Immature natural killer cell (primary cell): ENCODE results near the gene EML4. TPM values are rescaled to one million over a fixed set of nuclear protein-coding genes. Genes with fewer than 3 reads are reported as not detected.
"Not testable (repeated sequence)": the region's sequence is repeated elsewhere in the genome, so short reads cannot be mapped to it uniquely, and the experiment has no call there.

ENCODE experiments used
- DNase-seq, 3 donors: peaks; one replicate each; pipeline ENCODE4 v3.0.0; 2022; ENCODE audit warnings: mixed read lengths in 1 of 3
- H3K27ac Mint-ChIP-seq, 6 donors: one replicate each; pipeline ENCODE4 v1.8.0; 2020; ENCODE audit warnings: mixed read lengths in 6 of 6, mild to moderate bottlenecking in 5 of 6, inconsistent platforms in 4 of 6, moderate library complexity in 3 of 6
- H3K27me3 Mint-ChIP-seq, 3 donors: one replicate each; pipeline ENCODE4 v1.8.0; 2020 to 2021; ENCODE audit warnings: low read depth in 3 of 3, mild to moderate bottlenecking in 3 of 3, mixed read lengths in 3 of 3, moderate library complexity in 3 of 3, inconsistent platforms in 1 of 3
- H3K36me3 Mint-ChIP-seq, 3 donors: one replicate each; pipeline ENCODE4 v1.8.0; 2020; ENCODE audit warnings: mixed read lengths in 3 of 3, inconsistent platforms in 2 of 3, mild to moderate bottlenecking in 2 of 3
- H3K4me1 Mint-ChIP-seq, 2 donors: one replicate each; pipeline ENCODE4 v1.8.0; 2020; ENCODE audit warnings: inconsistent platforms in 2 of 2, mild to moderate bottlenecking in 2 of 2, mixed read lengths in 2 of 2, moderate library complexity in 1 of 2
- H3K4me3 Mint-ChIP-seq, 5 donors: one replicate each; pipeline ENCODE4 v1.8.0; 2020; ENCODE audit warnings: mild to moderate bottlenecking in 5 of 5, mixed read lengths in 5 of 5, inconsistent platforms in 3 of 5, moderate library complexity in 3 of 5
- H3K9me3 Mint-ChIP-seq, 6 donors: one replicate each; pipeline ENCODE4 v1.8.0; 2020; ENCODE audit warnings: mild to moderate bottlenecking in 6 of 6, mixed read lengths in 6 of 6, inconsistent platforms in 4 of 6, moderate library complexity in 3 of 6
- polyA plus RNA-seq, 3 donors: library from polyadenylated mRNA; unstranded; fragments of 300-500 nt; fragmentation: Illumina TruSeq; gene quantifications; one replicate each; pipeline ENCODE4 v1.2.3, GENCODE V29; 2021

The EML4 gene
- polyA plus RNA-seq, 3 donors from 2014 or later: 16.1 to 35.3 (median 28.9) TPM

GRCh38 chr2:42132191-42132965 lies 36.8 kb upstream of the EML4 start:
- no peaks in the 10 kb centered on the region for H3K36me3 Mint-ChIP-seq
- no peak for DNase-seq
- H3K9me3 Mint-ChIP-seq: no peaks in the 10 kb centered on the region
- peak overlapping the region; percentile 94 to 100 (median 99) for H3K27ac Mint-ChIP-seq
- H3K4me3 Mint-ChIP-seq: peak overlapping the region; percentile 50 to 82 (median 77)
- H3K4me1 Mint-ChIP-seq: peaks cover 70 to 78% of the 10 kb centered on the region in 2 donors
- H3K27me3 Mint-ChIP-seq: peaks cover 0 to 4% (median 0%) of the 10 kb centered on the region in 3 donors

- peak; percentile 94 to 96 (median 95) for DNase-seq
- H3K36me3 Mint-ChIP-seq: no peaks in the 10 kb centered on the region
- H3K4me3 Mint-ChIP-seq: peak overlapping the region; percentile 50 to 82 (median 77)
- H3K27ac Mint-ChIP-seq: peak overlapping the region; percentile 94 to 100 (median 99)
- peaks cover 0 to 4% (median 0%) of the 10 kb centered on the region in 3 donors for H3K27me3 Mint-ChIP-seq
- peaks cover 63 to 70% of the 10 kb centered on the region in 2 donors for H3K4me1 Mint-ChIP-seq
- no peaks in the 10 kb centered on the region for H3K9me3 Mint-ChIP-seq
These were observed 36.0 kb upstream of the EML4 start for GRCh38 chr2:42132966-42133641.

- peak overlapping the region; percentile 94 to 100 (median 99) for H3K27ac Mint-ChIP-seq
- H3K9me3 Mint-ChIP-seq: no peaks in the 10 kb centered on the region
- peaks cover 0 to 1% (median 0%) of the 10 kb centered on the region in 3 donors for H3K36me3 Mint-ChIP-seq
- H3K27me3 Mint-ChIP-seq: peaks cover 0 to 4% (median 0%) of the 10 kb centered on the region in 3 donors
- peak overlapping the region; percentile 50 to 82 (median 77) for H3K4me3 Mint-ChIP-seq
- H3K4me1 Mint-ChIP-seq: peaks cover 57 to 63% of the 10 kb centered on the region in 2 donors
- DNase-seq: no peak
These were observed 35.4 kb upstream of the EML4 start for GRCh38 chr2:42133771-42134195.

- peaks cover 51 to 57% of the 10 kb centered on the region in 2 donors for H3K4me1 Mint-ChIP-seq
- H3K27me3 Mint-ChIP-seq, DNase-seq, H3K4me3 Mint-ChIP-seq, H3K9me3 Mint-ChIP-seq, H3K36me3 Mint-ChIP-seq: not testable (repeated sequence)
- peak overlapping the region; percentile 94 to 100 (median 99) for H3K27ac Mint-ChIP-seq
These were observed 34.7 kb upstream of the EML4 start for GRCh38 chr2:42134401-42134932.

- Mint-ChIP-seq H3K27me3 (peaks cover 0 to 4% (median 0%) of the 10 kb centered on the region in 3 donors), H3K9me3 (no peaks in the 10 kb centered on the region), H3K4me1 (peaks cover 40 to 45% of the 10 kb centered on the region in 2 donors), H3K4me3 (peak overlapping the region in 2 of 5 donors; percentile 0 to 5), H3K27ac (peak overlapping the region; percentile 61 to 99 (median 84)), H3K36me3 (peaks cover 0 to 5% (median 0%) of the 10 kb centered on the region in 3 donors)
- no peak for DNase-seq
These were observed 33.5 kb upstream of the EML4 start for GRCh38 chr2:42135381-42136312.

GRCh38 chr2:42136782-42137124 lies 32.4 kb upstream of the EML4 start:
- Mint-ChIP-seq H3K27ac (peak overlapping the region in 4 of 6 donors; percentile 11 to 74 (median 45)), H3K9me3 (no peaks in the 10 kb centered on the region), H3K4me3 (no peak overlapping the region), H3K4me1 (peaks cover 33 to 38% of the 10 kb centered on the region in 2 donors), H3K36me3 (peaks cover 0 to 5% (median 0%) of the 10 kb centered on the region in 3 donors), H3K27me3 (peaks cover 0 to 7% (median 3%) of the 10 kb centered on the region in 3 donors)
- no peak for DNase-seq

- Mint-ChIP-seq H3K9me3 (no peaks in the 10 kb centered on the region), H3K27ac (peak overlapping the region in 5 of 6 donors; percentile 11 to 82 (median 74)), H3K4me1 (peaks cover 31 to 38% of the 10 kb centered on the region in 2 donors), H3K36me3 (peaks cover 0 to 5% (median 0%) of the 10 kb centered on the region in 3 donors), H3K4me3 (no peak overlapping the region), H3K27me3 (peaks cover 0 to 7% (median 3%) of the 10 kb centered on the region in 3 donors)
- no peak for DNase-seq
These were observed 31.9 kb upstream of the EML4 start for GRCh38 chr2:42137125-42137841.

GRCh38 chr2:42138163-42139015 lies 30.8 kb upstream of the EML4 start:
- Mint-ChIP-seq H3K36me3 (peaks cover 0 to 5% (median 0%) of the 10 kb centered on the region in 3 donors), H3K27ac (peak overlapping the region in 4 of 6 donors; percentile 22 to 82 (median 54)), H3K9me3 (no peaks in the 10 kb centered on the region), H3K4me1 (peaks cover 19 to 28% of the 10 kb centered on the region in 2 donors), H3K27me3 (peaks cover 2 to 6% (median 3%) of the 10 kb centered on the region in 3 donors), H3K4me3 (no peak overlapping the region)
- no peak for DNase-seq

- peaks cover 14 to 21% of the 10 kb centered on the region in 2 donors for H3K4me1 Mint-ChIP-seq
- no peaks in the 10 kb centered on the region for H3K9me3 Mint-ChIP-seq
- peaks cover 0 to 5% (median 0%) of the 10 kb centered on the region in 3 donors for H3K36me3 Mint-ChIP-seq
- peaks cover 2 to 6% (median 3%) of the 10 kb centered on the region in 3 donors for H3K27me3 Mint-ChIP-seq
- H3K4me3 Mint-ChIP-seq: no peak overlapping the region
- DNase-seq: no peak
- peak overlapping the region in 2 of 6 donors; percentile 22 to 75 for H3K27ac Mint-ChIP-seq
These were observed 30.1 kb upstream of the EML4 start for GRCh38 chr2:42139101-42139500.

GRCh38 chr2:42140496-42140895 lies 28.7 kb upstream of the EML4 start:
- Mint-ChIP-seq H3K4me1 (peaks cover 11 to 13% of the 10 kb centered on the region in 2 donors), H3K36me3 (peaks cover 0 to 5% (median 0%) of the 10 kb centered on the region in 3 donors), H3K4me3 (no peak overlapping the region), H3K27me3 (peaks cover 2 to 6% (median 3%) of the 10 kb centered on the region in 3 donors), H3K9me3 (no peaks in the 10 kb centered on the region), H3K27ac (no peak overlapping the region)
- DNase-seq: no peak

GRCh38 chr2:42141687-42142546 lies 27.2 kb upstream of the EML4 start:
- Mint-ChIP-seq H3K9me3 (no peaks in the 10 kb centered on the region), H3K27ac (peak overlapping the region in 1 of 6 donors; percentile 28), H3K36me3 (peaks cover 0 to 5% (median 0%) of the 10 kb centered on the region in 3 donors), H3K4me3 (peak overlapping the region in 1 of 5 donors; percentile 53), H3K4me1 (peaks cover 6 to 7% of the 10 kb centered on the region in 2 donors), H3K27me3 (peaks cover 2 to 6% (median 3%) of the 10 kb centered on the region in 3 donors)
- no peak for DNase-seq
